ENCODE data around the gene PRIM2.
"Not testable (repeated sequence)": the region's sequence is repeated elsewhere in the genome, so short reads cannot be mapped to it uniquely, and the experiment has no call there.

The PRIM2 gene

GRCh38 chr6:57631773-57632172 is 314.3 kb downstream of the PRIM2 start:
- H3K9me3 Mint-ChIP-seq; ATAC-seq (ENCODE audit: low read depth); H3K27me3 Mint-ChIP-seq; DNase-seq (ENCODE audit: low spot score in 2 of 2); H3K4me1 Mint-ChIP-seq; H3K27ac Mint-ChIP-seq; H3K4me3 Mint-ChIP-seq: not testable (repeated sequence)
- peaks cover 14% of the 10 kb centered on the region for H3K36me3 Mint-ChIP-seq

DNA sequence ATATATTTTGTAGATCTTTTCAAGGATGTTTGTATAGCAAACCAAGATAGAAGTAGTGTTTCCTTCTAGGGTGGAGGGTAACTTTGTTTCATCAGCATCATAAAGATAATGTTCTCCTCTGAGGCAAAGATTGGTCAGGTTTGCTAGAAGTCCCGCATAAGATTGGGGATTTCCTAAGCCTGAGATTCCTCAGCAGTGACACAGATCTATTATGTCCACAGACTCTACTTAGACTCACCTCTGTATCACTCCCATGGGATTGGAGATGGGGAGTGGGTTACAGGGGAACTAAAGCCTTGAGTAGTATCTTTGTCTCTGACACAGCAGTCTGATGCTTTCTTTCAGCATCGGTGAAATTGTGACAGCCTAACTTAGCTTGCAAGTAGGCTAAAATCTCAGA is 341.1 kb downstream of the PRIM2 start:
- not testable (repeated sequence) for H3K9me3 Mint-ChIP-seq; H3K4me1 Mint-ChIP-seq; H3K27ac Mint-ChIP-seq; DNase-seq (ENCODE audit: low spot score in 2 of 2); H3K27me3 Mint-ChIP-seq; H3K4me3 Mint-ChIP-seq; H3K36me3 Mint-ChIP-seq; ATAC-seq (ENCODE audit: low read depth)

- not testable (repeated sequence) for H3K27me3 Mint-ChIP-seq; H3K27ac Mint-ChIP-seq; H3K9me3 Mint-ChIP-seq; DNase-seq (ENCODE audit: low spot score in 2 of 2); ATAC-seq (ENCODE audit: low read depth); H3K4me3 Mint-ChIP-seq; H3K4me1 Mint-ChIP-seq; H3K36me3 Mint-ChIP-seq
Observed at GRCh38 chr6:57659794-57660193, 342.4 kb downstream of the PRIM2 start.

DNA sequence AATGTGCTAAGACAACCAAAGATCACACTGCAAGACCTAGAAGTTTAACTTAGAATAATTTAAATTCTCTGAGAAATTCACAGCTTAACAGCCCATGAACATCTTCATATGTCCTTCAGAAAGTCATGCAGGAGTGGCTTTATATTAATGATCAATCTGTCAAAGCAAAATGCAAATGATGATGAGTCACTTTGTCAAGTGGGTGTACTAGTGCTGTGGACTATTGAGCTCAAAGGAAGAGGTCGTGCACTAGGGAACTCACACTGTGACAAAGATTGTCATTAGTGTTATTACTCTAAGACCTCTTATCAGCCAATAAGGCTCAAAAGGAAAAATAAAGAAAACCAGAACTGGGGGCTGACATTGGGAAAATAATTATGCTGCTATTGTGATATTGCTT is 343.5 kb downstream of the PRIM2 start:
- not testable (repeated sequence) for H3K27me3 Mint-ChIP-seq; H3K4me3 Mint-ChIP-seq; H3K27ac Mint-ChIP-seq; DNase-seq (ENCODE audit: low spot score in 2 of 2); ATAC-seq (ENCODE audit: low read depth); H3K36me3 Mint-ChIP-seq; H3K4me1 Mint-ChIP-seq; H3K9me3 Mint-ChIP-seq

DNA sequence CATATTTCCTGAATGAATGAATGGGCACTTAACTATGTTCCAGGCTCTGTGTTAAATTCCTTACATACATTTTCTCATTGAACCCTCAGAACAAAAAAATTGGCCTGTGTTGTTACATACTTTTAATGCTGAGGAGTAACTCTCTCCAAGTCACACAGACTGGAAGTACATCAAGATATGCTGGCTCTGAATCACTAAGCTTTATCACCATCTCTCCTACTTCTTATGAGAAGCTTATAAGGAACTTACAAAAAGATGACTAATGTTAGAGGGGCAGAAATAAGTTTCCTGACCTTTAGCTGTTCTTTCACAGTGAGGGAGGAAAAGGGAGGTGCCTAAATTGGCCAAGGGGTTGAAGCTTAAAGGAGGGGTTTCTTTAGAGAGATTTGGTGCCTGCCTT is 350.7 kb downstream of the PRIM2 start:
- not testable (repeated sequence) for H3K4me3 Mint-ChIP-seq; H3K9me3 Mint-ChIP-seq; H3K36me3 Mint-ChIP-seq; DNase-seq (ENCODE audit: low spot score in 2 of 2); H3K27me3 Mint-ChIP-seq; H3K27ac Mint-ChIP-seq; ATAC-seq (ENCODE audit: low read depth); H3K4me1 Mint-ChIP-seq

DNA sequence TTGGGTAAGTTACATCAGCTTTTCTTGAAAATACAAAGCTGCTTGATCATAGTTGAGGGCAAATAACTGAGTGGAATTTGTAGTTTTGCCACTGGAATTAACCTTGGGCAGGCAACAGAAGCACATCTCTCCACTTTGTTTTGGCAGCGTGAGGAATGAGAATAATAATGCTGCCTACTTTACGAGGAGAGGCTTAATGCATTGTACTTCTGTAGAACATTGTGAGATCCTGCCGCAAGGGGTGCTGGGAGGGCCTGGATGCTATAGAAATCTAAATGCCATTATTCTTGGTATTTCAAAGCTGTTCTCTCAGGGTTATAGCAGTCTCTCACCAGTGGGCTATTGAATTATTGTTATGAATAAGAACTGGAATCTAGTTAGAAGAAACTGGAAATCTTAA is 353.8 kb downstream of the PRIM2 start:
- ATAC-seq (ENCODE audit: low read depth); H3K27me3 Mint-ChIP-seq; H3K4me3 Mint-ChIP-seq; H3K27ac Mint-ChIP-seq; H3K4me1 Mint-ChIP-seq; H3K36me3 Mint-ChIP-seq; DNase-seq (ENCODE audit: low spot score in 2 of 2); H3K9me3 Mint-ChIP-seq: not testable (repeated sequence)

DNA sequence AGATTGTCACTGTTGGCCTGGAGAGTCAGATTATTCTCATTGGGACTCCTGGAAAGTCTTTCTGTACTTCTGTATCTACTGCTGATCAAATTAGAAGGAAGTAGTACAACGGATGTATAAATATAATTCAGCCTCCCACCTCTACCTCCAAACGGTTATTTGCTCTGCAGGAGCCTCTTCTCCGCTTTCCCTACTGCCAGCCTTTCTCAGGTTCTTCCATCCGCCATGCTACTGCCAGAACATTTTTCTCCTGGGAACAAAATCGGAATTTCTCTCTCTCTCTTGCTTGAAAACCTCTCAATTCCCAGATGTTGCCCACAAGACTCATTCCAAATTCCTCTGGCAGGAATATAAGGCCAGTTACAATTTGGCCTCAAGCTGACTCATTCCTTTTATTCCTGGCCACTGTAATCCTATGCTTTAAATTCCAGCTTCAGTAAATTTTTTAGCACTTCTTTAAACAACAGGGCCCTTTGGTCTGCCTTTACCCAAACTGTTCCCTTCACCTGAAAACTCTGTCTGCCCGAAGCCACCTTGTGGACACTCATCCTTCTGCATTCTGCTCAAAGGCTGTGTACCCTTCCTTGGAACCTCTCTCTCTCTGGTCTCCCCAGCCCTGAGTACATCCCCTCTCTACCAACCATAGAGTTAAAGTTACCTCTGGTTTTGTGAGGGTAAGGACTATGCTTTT is 354.7 kb downstream of the PRIM2 start:
- H3K36me3 Mint-ChIP-seq; H3K4me3 Mint-ChIP-seq; H3K9me3 Mint-ChIP-seq; DNase-seq (ENCODE audit: low spot score in 2 of 2); H3K4me1 Mint-ChIP-seq; ATAC-seq (ENCODE audit: low read depth); H3K27me3 Mint-ChIP-seq; H3K27ac Mint-ChIP-seq: not testable (repeated sequence)

DNA sequence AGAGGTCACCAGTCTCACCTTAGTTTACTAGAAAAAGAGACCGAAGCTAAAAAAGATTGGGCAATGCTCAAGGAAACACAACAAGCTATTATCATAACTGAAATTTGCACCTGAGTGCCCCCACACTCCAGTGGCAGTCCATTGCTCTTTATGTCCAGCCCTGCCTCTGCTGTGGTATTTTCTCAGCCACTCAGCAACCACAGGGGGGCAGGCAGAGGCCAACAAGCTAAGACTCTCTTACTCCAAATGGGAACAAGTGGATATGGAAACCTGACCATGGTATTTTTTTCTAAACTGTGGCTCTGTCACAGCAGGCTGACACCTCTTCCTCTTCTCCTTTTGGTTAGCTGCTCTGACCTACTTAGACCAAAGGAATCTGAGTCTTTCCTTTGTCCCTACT is 355.9 kb downstream of the PRIM2 start:
- H3K4me3 Mint-ChIP-seq; H3K4me1 Mint-ChIP-seq; DNase-seq (ENCODE audit: low spot score in 2 of 2); H3K9me3 Mint-ChIP-seq; H3K27ac Mint-ChIP-seq; ATAC-seq (ENCODE audit: low read depth); H3K27me3 Mint-ChIP-seq; H3K36me3 Mint-ChIP-seq: not testable (repeated sequence)

- peaks cover 10% of the 10 kb centered on the region for H3K27me3 Mint-ChIP-seq
- H3K4me1 Mint-ChIP-seq; H3K27ac Mint-ChIP-seq; H3K36me3 Mint-ChIP-seq; ATAC-seq (ENCODE audit: low read depth); DNase-seq (ENCODE audit: low spot score in 2 of 2); H3K4me3 Mint-ChIP-seq; H3K9me3 Mint-ChIP-seq: not testable (repeated sequence)
Observed at GRCh38 chr6:57675386-57675785, 358.0 kb downstream of the PRIM2 start.

DNA sequence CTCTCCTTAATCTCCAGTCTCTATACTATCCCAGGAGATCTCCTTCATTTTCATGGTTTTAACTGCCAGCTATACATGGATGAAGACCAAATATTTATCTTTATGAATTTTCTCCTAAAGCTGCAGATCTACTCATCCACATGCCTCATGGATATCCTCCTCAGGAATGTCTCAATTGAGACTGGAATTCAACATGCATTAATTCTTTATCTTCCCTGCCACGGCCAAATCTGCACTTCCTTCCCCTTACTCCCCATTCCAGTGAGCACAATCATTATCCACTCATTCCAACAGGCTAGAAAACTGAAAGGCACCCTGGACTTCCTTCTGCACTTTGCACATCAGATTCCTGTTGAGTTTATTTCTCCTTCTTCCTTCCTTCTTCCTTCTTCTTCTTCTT is 379.0 kb downstream of the PRIM2 start:
- not testable (repeated sequence) for H3K36me3 Mint-ChIP-seq; H3K27me3 Mint-ChIP-seq; H3K9me3 Mint-ChIP-seq; ATAC-seq (ENCODE audit: low read depth); H3K4me1 Mint-ChIP-seq; H3K27ac Mint-ChIP-seq; DNase-seq (ENCODE audit: low spot score in 2 of 2); H3K4me3 Mint-ChIP-seq

Measured in memory B cell (primary cell).